Erythroblast (primary cell): ENCODE data around the gene MICOS13.

Experiments used
- GATA1 ChIP-seq: IDR thresholded peaks from 2 replicates; pipeline ENCODE4 v1.6.1; 2011; ENCODE audit warnings: low read depth, mild to moderate bottlenecking, control low read depth, low read length, moderate library complexity
- POLR2A ChIP-seq: IDR thresholded peaks from 2 replicates; pipeline ENCODE4 v1.6.1; 2011; ENCODE audit warnings: mild to moderate bottlenecking, low read length

GRCh38 chr19:5654931-5655330 is 25.4 kb downstream of the MICOS13 start:
- TF ChIP-seq POLR2A = no peak
- no peak for TF ChIP-seq GATA1
